ENCODE results near the gene STRIT1. TPM values are rescaled to one million over a fixed set of nuclear protein-coding genes. Genes with fewer than 3 reads are reported as not detected.

The STRIT1 gene
- not detected for total RNA-seq (2013)
- polyA plus RNA-seq (not detected), polyA minus RNA-seq (not detected in 2 replicates), total RNA-seq (0 to 0.15 (median 0) reads per million in 11 experiments)

DNA sequence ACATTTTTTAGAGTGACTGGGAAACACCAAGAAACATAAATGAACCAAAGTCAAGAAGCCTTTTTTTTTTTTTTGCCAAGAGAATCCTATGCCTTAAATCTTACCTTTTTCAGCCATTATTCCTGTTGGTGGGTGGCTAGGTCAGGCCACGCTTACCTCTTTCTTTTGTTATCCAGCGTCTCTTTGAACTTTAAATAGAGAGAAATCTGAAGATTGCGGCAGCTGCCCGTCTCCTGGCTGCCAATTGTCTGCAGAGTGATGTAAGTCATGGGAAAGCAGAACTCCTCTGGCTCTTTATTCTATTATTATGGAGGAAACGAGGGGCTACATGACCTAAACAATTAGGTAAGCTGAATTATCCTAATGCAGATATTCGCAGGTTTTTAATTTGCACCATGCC lies at the start of gene STRIT1:
Gene STRIT1, minus strand, starts transcription at position 168 of the 400 bp plus-strand sequence.
- H3K27me3 ChIP-seq (ENCODE audit: control insufficient read depth in 2 of 2, insufficient read depth in 2 of 2, low read length in 2 of 2), result no peaks in the 10 kb centered on the region
- H3K4me3 ChIP-seq (replicated peaks in 1 of 3; ENCODE audit: low read depth in 2 of 3, low read length in 3 of 3), result no peak within 1 kb of the TSS
- H2AFZ ChIP-seq (ENCODE audit: insufficient read depth, low read depth, low read length, poor library complexity, severe bottlenecking), result no peak within 1 kb of the TSS
- no peak within 1 kb of the TSS for H3K9ac ChIP-seq (ENCODE audit: insufficient read depth, low read length, poor library complexity, severe bottlenecking)
- peaks cover 5 to 7% of the 10 kb centered on the region in 2 donors for H3K9me3 ChIP-seq (replicated peaks in 1 of 2; ENCODE audit: control insufficient read depth in 1 of 2, insufficient read depth in 1 of 2, low read length in 2 of 2)
- H3K79me2 ChIP-seq (ENCODE audit: insufficient read depth, low read length), result no peaks in the 10 kb centered on the region
- no peaks in the 10 kb centered on the region for H3K36me3 ChIP-seq (replicated peaks in 1 of 2; ENCODE audit: control insufficient read depth in 1 of 2, insufficient read depth in 2 of 2, low read length in 2 of 2)
- Mint-ChIP-seq H3K9me3 (peaks cover 4 to 15% (median 7%) of the 10 kb centered on the region in 7 donors), H3K27ac (no peak within 1 kb of the TSS), H3K27me3 (ENCODE audit: low read depth in 3 of 3) (no peaks in the 10 kb centered on the region), H3K4me3 (no peak within 1 kb of the TSS), H3K4me1 (no peaks in the 10 kb centered on the region), H3K36me3 (no peaks in the 10 kb centered on the region)
- no peaks in the 10 kb centered on the region for H3K4me1 ChIP-seq (ENCODE audit: control insufficient read depth in 1 of 2, insufficient read depth in 2 of 2, low read length in 2 of 2)
- TF ChIP-seq, protein P1, sequence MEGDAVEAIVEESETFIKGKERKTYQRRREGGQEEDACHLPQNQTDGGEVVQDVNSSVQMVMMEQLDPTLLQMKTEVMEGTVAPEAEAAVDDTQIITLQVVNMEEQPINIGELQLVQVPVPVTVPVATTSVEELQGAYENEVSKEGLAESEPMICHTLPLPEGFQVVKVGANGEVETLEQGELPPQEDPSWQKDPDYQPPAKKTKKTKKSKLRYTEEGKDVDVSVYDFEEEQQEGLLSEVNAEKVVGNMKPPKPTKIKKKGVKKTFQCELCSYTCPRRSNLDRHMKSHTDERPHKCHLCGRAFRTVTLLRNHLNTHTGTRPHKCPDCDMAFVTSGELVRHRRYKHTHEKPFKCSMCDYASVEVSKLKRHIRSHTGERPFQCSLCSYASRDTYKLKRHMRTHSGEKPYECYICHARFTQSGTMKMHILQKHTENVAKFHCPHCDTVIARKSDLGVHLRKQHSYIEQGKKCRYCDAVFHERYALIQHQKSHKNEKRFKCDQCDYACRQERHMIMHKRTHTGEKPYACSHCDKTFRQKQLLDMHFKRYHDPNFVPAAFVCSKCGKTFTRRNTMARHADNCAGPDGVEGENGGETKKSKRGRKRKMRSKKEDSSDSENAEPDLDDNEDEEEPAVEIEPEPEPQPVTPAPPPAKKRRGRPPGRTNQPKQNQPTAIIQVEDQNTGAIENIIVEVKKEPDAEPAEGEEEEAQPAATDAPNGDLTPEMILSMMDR (IDR thresholded peaks at IDR 0.05), result no peak
- DNase-seq, result no peak
- no peak within 1 kb of the TSS for H3K4me2 ChIP-seq (replicated peaks; ENCODE audit: extremely low read depth, low read length, poor library complexity, severe bottlenecking)
- intact Hi-C loops (cut with micrococcal nuclease), result no loop called here
- no peak within 1 kb of the TSS for H3K27ac ChIP-seq (ENCODE audit: low read depth in 1 of 2, low read length in 2 of 2)
- WGBS (ENCODE audit: insufficient coverage), result 100% methylated on average over 2 of the region's 6 CpGs
- H4K20me1 ChIP-seq (ENCODE audit: insufficient read depth, low read length), result no peaks in the 10 kb centered on the region

DNA sequence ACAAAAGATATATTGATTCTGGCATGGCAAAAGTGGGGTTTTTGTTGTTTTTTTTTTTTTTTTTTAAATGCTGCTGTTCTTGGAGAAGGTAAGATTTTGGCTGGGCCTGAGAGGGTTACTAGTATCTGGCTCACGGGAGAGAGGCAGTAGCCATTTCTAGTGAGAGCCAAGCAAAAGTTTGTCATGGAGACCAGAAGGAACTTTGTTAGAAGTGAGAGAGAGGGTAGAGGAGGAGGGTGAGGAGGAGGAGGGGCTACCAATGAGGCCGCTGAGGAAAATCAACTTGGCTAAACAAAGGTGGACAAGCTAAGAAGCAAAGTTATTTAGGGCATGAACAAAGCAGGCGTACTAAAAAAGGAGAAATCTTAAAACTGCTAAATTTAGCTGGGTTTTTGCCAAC lies 48.9 kb upstream of the STRIT1 start:
- TF ChIP-seq, protein P1 (IDR thresholded peaks at IDR 0.05), result no peak
- Histone ChIP-seq H3K9ac (ENCODE audit: insufficient read depth, low read length, poor library complexity, severe bottlenecking) (no peak overlapping the region), H3K27ac (ENCODE audit: low read depth in 1 of 2, low read length in 2 of 2) (no peak overlapping the region), H3K36me3 (replicated peaks in 1 of 2; ENCODE audit: control insufficient read depth in 1 of 2, insufficient read depth in 2 of 2, low read length in 2 of 2) (no peaks in the 10 kb centered on the region), H3K4me2 (replicated peaks; ENCODE audit: extremely low read depth, low read length, poor library complexity, severe bottlenecking) (no peak overlapping the region), H3K4me3 (replicated peaks in 1 of 3; ENCODE audit: low read depth in 2 of 3, low read length in 3 of 3) (no peak overlapping the region), H4K20me1 (ENCODE audit: insufficient read depth, low read length) (no peaks in the 10 kb centered on the region), H3K9me3 (replicated peaks in 1 of 2; ENCODE audit: control insufficient read depth in 1 of 2, insufficient read depth in 1 of 2, low read length in 2 of 2) (no peaks in the 10 kb centered on the region), H2AFZ (ENCODE audit: insufficient read depth, low read depth, low read length, poor library complexity, severe bottlenecking) (no peak overlapping the region), H3K79me2 (ENCODE audit: insufficient read depth, low read length) (no peaks in the 10 kb centered on the region), H3K4me1 (ENCODE audit: control insufficient read depth in 1 of 2, insufficient read depth in 2 of 2, low read length in 2 of 2) (no peaks in the 10 kb centered on the region), H3K27me3 (ENCODE audit: control insufficient read depth in 2 of 2, insufficient read depth in 2 of 2, low read length in 2 of 2) (no peaks in the 10 kb centered on the region)
- 93% methylated on average over 3 of the region's 3 CpGs for WGBS (ENCODE audit: insufficient coverage)
- DNase-seq, result no peak
- intact Hi-C loops (cut with micrococcal nuclease), result no loop called here
- H3K4me3 Mint-ChIP-seq, result no peak overlapping the region
- no peaks in the 10 kb centered on the region for H3K36me3 Mint-ChIP-seq
- no peak overlapping the region for H3K27ac Mint-ChIP-seq
- H3K9me3 Mint-ChIP-seq, result peaks cover 0 to 5% (median 0%) of the 10 kb centered on the region in 7 donors
- no peaks in the 10 kb centered on the region for H3K27me3 Mint-ChIP-seq (ENCODE audit: low read depth in 3 of 3)
- no peaks in the 10 kb centered on the region for H3K4me1 Mint-ChIP-seq

All from CD14-positive monocyte (primary cell).